LNCAP (cell line): Measurements from ENCODE around the gene POMT1.

ENCODE experiments used
- CTCF ChIP-seq: fragments of 450-650 bp; IDR thresholded peaks from 2 replicates; pipeline ENCODE4 v1.5.1; 2017; ENCODE audit warnings: mild to moderate bottlenecking

The POMT1 gene

GRCh38 chr9:131505012-131505411 lies 2.3 kb downstream of the POMT1 start:
- no peak for TF ChIP-seq CTCF

- TF ChIP-seq CTCF = no peak
Observed at GRCh38 chr9:131511416-131511815, 8.7 kb downstream of the POMT1 start.

- TF ChIP-seq CTCF = no peak
Observed at GRCh38 chr9:131511880-131512279, 9.2 kb downstream of the POMT1 start.

GRCh38 chr9:131513177-131513576 lies 10.5 kb downstream of the POMT1 start:
- TF ChIP-seq CTCF = no peak

- TF ChIP-seq CTCF = no peak
Observed at GRCh38 chr9:131516100-131516499, 13.4 kb downstream of the POMT1 start.

GRCh38 chr9:131516930-131517329 lies 14.2 kb downstream of the POMT1 start:
- no peak for TF ChIP-seq CTCF

GRCh38 chr9:131517761-131518190 lies 15.1 kb downstream of the POMT1 start:
- no peak for TF ChIP-seq CTCF

- no peak for TF ChIP-seq CTCF
Observed at GRCh38 chr9:131518553-131518952, 15.8 kb downstream of the POMT1 start.
